Measurements from ENCODE around the gene SOBP. TPM values are rescaled to one million over a fixed set of nuclear protein-coding genes. Genes with fewer than 3 reads are reported as not detected.
A peak's percentile ranks its signal among the peaks of the same experiment; 100 is the strongest.

SOBP gene
- total and polyA plus RNA-seq, 2 donors (not counting 3 experiments of a cell fraction or from before 2014, with no cell fraction given) = 0.35 to 6.6 TPM

GRCh38 chr6:107654764-107655163, 164.8 kb downstream of the SOBP start:
- no peaks in the 10 kb centered on the region for H3K79me2 ChIP-seq (ENCODE audit: control insufficient read depth, insufficient read depth, low read length)
- H3K9me1 ChIP-seq (replicated peaks; ENCODE audit: control insufficient read depth, extremely low read depth, insufficient read depth, low read length) = no peaks in the 10 kb centered on the region
- no peaks in the 10 kb centered on the region for H3K27me3 ChIP-seq (ENCODE audit: control insufficient read depth in 2 of 2, insufficient read depth in 2 of 2, low read length in 2 of 2)
- DNase-seq (ENCODE audit: low read depth, low spot score) (no peak), FAIRE-seq (no peak)
- BruUV-seq (replicated peaks) = no TSS peak
- H3K27ac ChIP-seq (ENCODE audit: insufficient read depth, low read depth, low read length) = no peak overlapping the region
- POLR2A ChIA-PET = no interaction called here
- dilution Hi-C loops (cut with MboI; ENCODE audit: extremely low pct_ligation_motif_present, low sequenced_read_pairs) = no loop called here
- H2AFZ ChIP-seq (ENCODE audit: low read depth, low read length) = no peak overlapping the region
- no peak overlapping the region for H3K4me2 ChIP-seq (ENCODE audit: insufficient read depth, low read length)
- intact Hi-C loops (cut with micrococcal nuclease) = loop anchor here (1.0 to 5.0 kb wide), 4 partner anchors 165 to 522 kb away; no protein-coding TSS in a partner anchor
- H3K4me3 ChIP-seq (replicated peaks in 1 of 3; ENCODE audit: insufficient read depth in 1 of 3, low read depth in 1 of 3, low read length in 3 of 3) = no peak overlapping the region
- H3K9me3 ChIP-seq (replicated peaks; ENCODE audit: control insufficient read depth, insufficient read depth, low read length) = no peaks in the 10 kb centered on the region
- H4K20me1 ChIP-seq (replicated peaks; ENCODE audit: control insufficient read depth, extremely low read depth, insufficient read depth, low read length) = no peaks in the 10 kb centered on the region
- no peaks in the 10 kb centered on the region for H3K36me3 ChIP-seq (ENCODE audit: control insufficient read depth in 2 of 2, extremely low read depth in 1 of 2, insufficient read depth in 2 of 2, low read length in 2 of 2)
- peaks cover 23% of the 10 kb centered on the region for H3K4me1 ChIP-seq (ENCODE audit: control insufficient read depth, extremely low read depth, insufficient read depth, low read length)
- TF ChIP-seq EZH2 (IDR thresholded peaks at IDR 0.05; ENCODE audit: borderline replicate concordance, low read depth, low read length, severe bottlenecking) (no peak), FOS (IDR thresholded peaks at IDR 0.05; ENCODE audit: borderline replicate concordance, insufficient read depth, low read length) (no peak)
- CTCF ChIA-PET = interaction anchor here (0.7 to 2.0 kb wide), 5 partner anchors 11 to 522 kb away, joined by 3 to 10 read pairs (median 6); partner anchors contain the start of gene PDSS2
- no peak overlapping the region for H3K9ac ChIP-seq (replicated peaks; ENCODE audit: extremely low read depth, insufficient read depth, low read length)

GRCh38 chr6:107655245-107655644, 165.3 kb downstream of the SOBP start:
- H3K9me3 ChIP-seq (replicated peaks; ENCODE audit: control insufficient read depth, insufficient read depth, low read length) = no peaks in the 10 kb centered on the region
- ChIA-PET POLR2A (interaction anchor here (0.6 kb wide), 1 partner anchor 141 kb away, joined by 3 read pairs; no protein-coding TSS in a partner anchor), CTCF (interaction anchor here (0.6 to 2.0 kb wide), 10 partner anchors 8 to 524 kb away, joined by 3 to 10 read pairs (median 4); partner anchors contain the start of gene PDSS2)
- TF ChIP-seq JUN (IDR thresholded peaks at IDR 0.05; ENCODE audit: borderline replicate concordance, insufficient read depth, insufficient read length, low read depth) (no peak), MYC (IDR thresholded peaks at IDR 0.05; ENCODE audit: low read depth, low read length) (no peak), CTCF (IDR thresholded peaks at IDR 0.05; ENCODE audit: extremely low read depth in 1 of 2, insufficient read depth in 1 of 2, low read depth in 1 of 2, low read length in 2 of 2) (peak; percentile 25 to 40), MAX (IDR thresholded peaks at IDR 0.05; ENCODE audit: insufficient read depth, insufficient read length) (no peak)
- no peaks in the 10 kb centered on the region for H3K79me2 ChIP-seq (ENCODE audit: control insufficient read depth, insufficient read depth, low read length)
- no peak overlapping the region for H2AFZ ChIP-seq (ENCODE audit: low read depth, low read length)
- peaks cover 23% of the 10 kb centered on the region for H3K4me1 ChIP-seq (ENCODE audit: control insufficient read depth, extremely low read depth, insufficient read depth, low read length)
- BruUV-seq (replicated peaks) = no TSS peak
- dilution Hi-C loops (cut with MboI; ENCODE audit: extremely low pct_ligation_motif_present, low sequenced_read_pairs) = no loop called here
- no peak overlapping the region for H3K27ac ChIP-seq (ENCODE audit: insufficient read depth, low read depth, low read length)
- DNase-seq (ENCODE audit: low read depth, low spot score) (peak; percentile 29), FAIRE-seq (peak; percentile 64)
- no peaks in the 10 kb centered on the region for H3K9me1 ChIP-seq (replicated peaks; ENCODE audit: control insufficient read depth, extremely low read depth, insufficient read depth, low read length)
- H3K4me2 ChIP-seq (ENCODE audit: insufficient read depth, low read length) = no peak overlapping the region
- intact Hi-C loops (cut with micrococcal nuclease) = loop anchor here (1.0 to 5.0 kb wide), 4 partner anchors 166 to 523 kb away; no protein-coding TSS in a partner anchor
- H3K4me3 ChIP-seq (replicated peaks in 1 of 3; ENCODE audit: insufficient read depth in 1 of 3, low read depth in 1 of 3, low read length in 3 of 3) = no peak overlapping the region
- H4K20me1 ChIP-seq (replicated peaks; ENCODE audit: control insufficient read depth, extremely low read depth, insufficient read depth, low read length) = no peaks in the 10 kb centered on the region
- no peaks in the 10 kb centered on the region for H3K36me3 ChIP-seq (ENCODE audit: control insufficient read depth in 2 of 2, extremely low read depth in 1 of 2, insufficient read depth in 2 of 2, low read length in 2 of 2)
- no peaks in the 10 kb centered on the region for H3K27me3 ChIP-seq (ENCODE audit: control insufficient read depth in 2 of 2, insufficient read depth in 2 of 2, low read length in 2 of 2)
- H3K9ac ChIP-seq (replicated peaks; ENCODE audit: extremely low read depth, insufficient read depth, low read length) = no peak overlapping the region
